HepG2 (cell line): ENCODE data around the gene BCL11B. TPM values are rescaled to one million over a fixed set of nuclear protein-coding genes. Genes with fewer than 3 reads are reported as not detected.

Experiments
- ATAC-seq: fragments of 200-7000 bp; cut with Tn5 transposase; 3 replicates; pipeline ENCODE4 v1.9.1; 2020; ENCODE audit warnings: mild to moderate bottlenecking, moderate library complexity
- BruUV-seq: library from RNA; stranded (reverse); fragments of 400-500 nt; replicated peaks from 2 replicates; lab custom pipeline; 2021; lab: Mats Ljungman, UMichigan
- CTCF ChIA-PET: fragments of 300-600 bp; formaldehyde crosslinking; extraction: SDS; loops from one replicate; lab custom pipeline; 2021; ENCODE audit warnings: low total read pairs, inconsistent platforms, low intra/inter-chr PET ratio; lab: Yijun Ruan, JAX
- POLR2A ChIA-PET: fragments of 350-600 bp; sonication (Branson Sonifier 250); formaldehyde crosslinking; loops from one replicate; lab custom pipeline; 2020; ENCODE audit warnings: antibody characterized with exemption, inconsistent platforms; lab: Yijun Ruan, JAX
- DNase-seq: peaks from one replicate; pipeline ENCODE4 v3.0.0-alpha.2; 2015; ENCODE audit warnings: low spot score
- FAIRE-seq: peaks from 3 replicates; lab custom pipeline; 2011; peaks lifted over from hg19 to GRCh38; lab: Jason Lieb, UNC
- H2AFZ ChIP-seq: one replicate; pipeline ENCODE4 v1.6.1; 2011; ENCODE audit warnings: low read length, inconsistent platforms
- H3K27ac ChIP-seq: fragments of 300-600 bp; 3 replicates; pipeline ENCODE4 v1.8.0; 2011; ENCODE audit warnings: mixed run types, mild to moderate bottlenecking, mixed read lengths, low read length, inconsistent platforms; ENCODE audit not compliant: insufficient read depth; ENCODE audit errors: extremely low read length
- H3K27me3 ChIP-seq, 2 experiments: fragments of 200-600 bp in 1 of 2; 2 replicates in 1 of 2; 3 replicates in 1 of 2; pipeline versions ENCODE4 v1.6.0 to v1.8.0; 2011; ENCODE audit warnings: low read length in 2 of 2, mild to moderate bottlenecking in 2 of 2, moderate library complexity in 2 of 2, inconsistent platforms in 1 of 2; ENCODE audit not compliant: insufficient read depth in 2 of 2, control insufficient read depth in 1 of 2
- H3K36me3 ChIP-seq, 2 experiments: fragments of 200-600 bp in 1 of 2; replicated peaks in 1 of 2; 2 replicates in 1 of 2; 3 replicates in 1 of 2; pipeline versions ENCODE4 v1.5.1 to v1.8.0; 2011; ENCODE audit warnings: low read length in 2 of 2, inconsistent platforms in 1 of 2; ENCODE audit not compliant: insufficient read depth in 2 of 2, control insufficient read depth in 1 of 2
- H3K4me1 ChIP-seq: 2 replicates; pipeline ENCODE4 v1.5.1; 2012; ENCODE audit warnings: low read length, inconsistent platforms; ENCODE audit not compliant: insufficient read depth
- H3K4me2 ChIP-seq: 2 replicates; pipeline ENCODE4 v1.6.0; 2011; ENCODE audit warnings: low read depth, low read length, inconsistent platforms
- H3K4me3 ChIP-seq, 3 experiments: fragments of 200-600 bp in 1 of 3; sonication (generic), shearing (Covaris generic) in 1 of 3; replicated peaks in 1 of 3; 2 replicates each; pipeline ENCODE4 v1.5.1; 2011 to 2016; ENCODE audit warnings: low read length in 3 of 3, inconsistent platforms in 2 of 3, low read depth in 2 of 3, mild to moderate bottlenecking in 2 of 3, control low read depth in 1 of 3, mixed read lengths in 1 of 3; ENCODE audit not compliant: insufficient read depth in 1 of 3
- H3K79me2 ChIP-seq: one replicate; pipeline ENCODE4 v1.6.1; 2011; ENCODE audit warnings: low read length, inconsistent platforms; ENCODE audit not compliant: insufficient read depth
- H3K9ac ChIP-seq: 2 replicates; pipeline ENCODE4 v1.6.0; 2011; ENCODE audit warnings: mild to moderate bottlenecking, low read depth, low read length, inconsistent platforms; ENCODE audit not compliant: insufficient read depth
- H3K9me3 ChIP-seq: 2 replicates; pipeline ENCODE4 v1.5.1; 2012; ENCODE audit warnings: mild to moderate bottlenecking, low read length
- H4K20me1 ChIP-seq: 2 replicates; pipeline ENCODE4 v1.6.0; 2011; ENCODE audit warnings: inconsistent platforms, mild to moderate bottlenecking, low read length, moderate library complexity; ENCODE audit not compliant: insufficient read depth
- ATF1 ChIP-seq: IDR thresholded peaks from 2 replicates; pipeline ENCODE4 v1.6.1; 2016; ENCODE audit warnings: mild to moderate bottlenecking, control low read depth
- DRAP1 ChIP-seq: IDR thresholded peaks from 2 replicates; pipeline ENCODE4 v1.6.1; 2016; ENCODE audit warnings: missing genetic modification reagents, missing compliant biosample characterization
- E2F5 ChIP-seq: sonication (generic); formaldehyde crosslinking; conservative IDR thresholded peaks from 2 replicates; pipeline ENCODE4 v1.4.0; 2020; ENCODE audit warnings: missing genetic modification reagents
- ELF4 ChIP-seq: sonication (generic); formaldehyde crosslinking; IDR thresholded peaks from 2 replicates; pipeline ENCODE4 v1.5.0; 2020; ENCODE audit warnings: missing genetic modification reagents, mild to moderate bottlenecking, moderate library complexity, borderline replicate concordance
- EZH2 ChIP-seq: conservative IDR thresholded peaks from 2 replicates; pipeline ENCODE4 v1.6.1; 2012; ENCODE audit warnings: mild to moderate bottlenecking, low read depth, low read length, moderate library complexity
- RERE ChIP-seq: IDR thresholded peaks from 2 replicates; pipeline ENCODE4 v1.6.1; 2016; ENCODE audit warnings: low read depth, missing genetic modification reagents, missing compliant biosample characterization
- ZBTB42 ChIP-seq: sonication (generic); formaldehyde crosslinking; IDR thresholded peaks from 2 replicates; pipeline ENCODE4 v1.5.0; 2020; ENCODE audit warnings: mild to moderate bottlenecking, missing genetic modification reagents
- ZNF362 ChIP-seq: sonication (generic); formaldehyde crosslinking; IDR thresholded peaks from 2 replicates; pipeline ENCODE4 v1.4.0; 2020; ENCODE audit warnings: missing genetic modification reagents, mild to moderate bottlenecking, borderline replicate concordance
- ZNF547 ChIP-seq: sonication (generic); formaldehyde crosslinking; IDR thresholded peaks from 2 replicates; pipeline ENCODE4 v1.5.1; 2020; ENCODE audit warnings: mild to moderate bottlenecking, missing genetic modification reagents
- ZNF710 ChIP-seq: sonication (generic); formaldehyde crosslinking; IDR thresholded peaks from 2 replicates; pipeline ENCODE4 v1.5.0; 2020; ENCODE audit warnings: mild to moderate bottlenecking, missing genetic modification reagents, borderline replicate concordance
- ZNF772 ChIP-seq: sonication (generic); formaldehyde crosslinking; IDR thresholded peaks from 2 replicates; pipeline ENCODE4 v1.5.0; 2020; ENCODE audit warnings: mild to moderate bottlenecking, missing genetic modification reagents
- ZNF775 ChIP-seq: sonication (generic); formaldehyde crosslinking; IDR thresholded peaks from 2 replicates; pipeline ENCODE4 v1.4.0; 2020; ENCODE audit warnings: missing genetic modification reagents, mild to moderate bottlenecking, moderate library complexity, borderline replicate concordance
- ZSCAN30 ChIP-seq: sonication (generic); formaldehyde crosslinking; IDR thresholded peaks from 2 replicates; pipeline ENCODE4 v1.5.0; 2020; ENCODE audit warnings: mild to moderate bottlenecking, missing genetic modification reagents
- WGBS: methylation state at CpG from one replicate; pipeline ENCODE4 v1.1.6; 2017; ENCODE audit warnings: low lambda C conversion rate; 5-methylcytosine and 5-hydroxymethylcytosine counted together
- in situ Hi-C: cut with HindIII; loops from 2 replicates; pipeline ENCODE4 v1.10.0; 2017; ENCODE audit warnings: low pct_unique_long_range_greater_than_20kb; ENCODE audit not compliant: extremely low pct_ligation_motif_present
- intact Hi-C: fragments of 100-400 bp; cut with micrococcal nuclease; formaldehyde crosslinking; loops from one replicate; pipeline ENCODE4 v1.10.0; 2022; ENCODE audit not compliant: unreplicated experiment
- polyA plus RNA-seq, 8 experiments: library from polyadenylated mRNA; depleted of rRNA in 3 of 8; stranded (reverse) in 7 of 8; unstranded in 1 of 8; fragments of >200 nt; fragmentation: Illumina TruSeq in 4 of 8; extraction: Trizol in 4 of 8; gene quantifications; 2 replicates each; pipeline versions ENCODE4 v1.2.1 to v1.2.3, GENCODE V29; 2011 to 2016; ENCODE audit warnings: low read depth in 4 of 8, missing spikeins in 1 of 8, mixed read lengths in 1 of 8; ENCODE audit not compliant: insufficient read depth in 1 of 8
- total RNA-seq, 5 experiments: library from RNA; depleted of rRNA; stranded (reverse); fragments of >200 nt; fragmentation: Illumina TruSeq; extraction: Trizol; gene quantifications; 2 replicates each; pipeline ENCODE4 v1.2.3, GENCODE V29; 2016; ENCODE audit warnings: low read depth in 1 of 5

The BCL11B gene
- total and polyA plus RNA-seq, 2 of the 13 experiments (the other 11 are each of a cell fraction or from before 2014, with no cell fraction given): not detected

- BruUV-seq: no TSS peak
- TF ChIP-seq ZNF772 (CRISPR knock-in tag): no peak
- TF ChIP-seq ELF4 (CRISPR knock-in tag): no peak
- no peak for TF ChIP-seq ZNF547
- no peak for TF ChIP-seq ZNF775 (CRISPR knock-in tag)
- no peak for TF ChIP-seq ZNF362 (CRISPR knock-in tag)
- no peak for TF ChIP-seq RERE (CRISPR knock-in tag)
- TF ChIP-seq ATF1: no peak
- TF ChIP-seq ZSCAN30 (CRISPR knock-in tag): no peak
- no peak for TF ChIP-seq ZNF710 (CRISPR knock-in tag)
- TF ChIP-seq DRAP1: no peak
- no peak for TF ChIP-seq ZBTB42 (CRISPR knock-in tag)
- TF ChIP-seq E2F5 (CRISPR knock-in tag): no peak
- no peak for TF ChIP-seq EZH2
Observed at GRCh38 chr14:99121319-99121875, 150.6 kb downstream of the BCL11B start.

More at GRCh38 chr14:99121319-99121875, 150.6 kb downstream of the BCL11B start:
- H3K36me3 ChIP-seq: no peaks in the 10 kb centered on the region
- in situ Hi-C loops (loop anchor here (10.0 kb wide), 1 partner anchor 143 kb away; no protein-coding TSS in a partner anchor), intact Hi-C loops (no loop called here)
- WGBS: 29% methylated on average over 8 of the region's 13 CpGs
- H3K27ac ChIP-seq: no peak overlapping the region
- ATAC-seq: no peak
- ChIA-PET POLR2A (no interaction called here), CTCF (no interaction called here)
- H3K79me2 ChIP-seq: no peaks in the 10 kb centered on the region
- no peak overlapping the region for H3K4me2 ChIP-seq
- FAIRE-seq: no peak
- no peak overlapping the region for H3K9ac ChIP-seq
- no peak for DNase-seq
- H2AFZ ChIP-seq: no peak overlapping the region
- H3K9me3 ChIP-seq: no peaks in the 10 kb centered on the region
- no peak overlapping the region for H3K4me3 ChIP-seq
- 0 out of 2 replicates have a peak, but pooled peaks cover 8% of the 10 kb centered on the region for H3K4me1 ChIP-seq
- H4K20me1 ChIP-seq: no peaks in the 10 kb centered on the region
- peaks cover 0 to 4% of the 10 kb centered on the region in 2 experiments; a peak in 2 of 5 replicates for H3K27me3 ChIP-seq
